Astrocyte (in vitro differentiated cells and primary cell): ENCODE results near the gene NPR1. TPM values are rescaled to one million over a fixed set of nuclear protein-coding genes. Genes with fewer than 3 reads are reported as not detected.

ENCODE experiments used
- DNase-seq: peaks from one replicate; pipeline ENCODE4 v3.0.0-alpha.2; 2010; ENCODE audit warnings: low read depth
- FAIRE-seq: peaks from 2 replicates; lab custom pipeline; 2011; peaks lifted over from hg19 to GRCh38; lab: Jason Lieb, UNC
- H2AFZ ChIP-seq: 2 replicates; pipeline ENCODE4 v1.6.0; 2012; ENCODE audit warnings: low read depth, low read length, inconsistent platforms
- H3K27ac ChIP-seq: 2 replicates; pipeline ENCODE4 v1.5.1; 2011; ENCODE audit warnings: low read depth, low read length, inconsistent platforms
- H3K27me3 ChIP-seq: 2 replicates; pipeline ENCODE4 v1.6.0; 2011; ENCODE audit warnings: low read length, inconsistent platforms; ENCODE audit not compliant: insufficient read depth
- H3K36me3 ChIP-seq: 2 replicates; pipeline ENCODE4 v1.5.1; 2011; ENCODE audit warnings: low read length, inconsistent platforms; ENCODE audit not compliant: insufficient read depth
- H3K4me1 ChIP-seq: 2 replicates; pipeline ENCODE4 v1.5.1; 2011; ENCODE audit warnings: low read length, inconsistent platforms; ENCODE audit not compliant: insufficient read depth
- H3K4me2 ChIP-seq: 2 replicates; pipeline ENCODE4 v1.6.0; 2012; ENCODE audit warnings: low read length, inconsistent platforms
- H3K4me3 ChIP-seq: 2 replicates; pipeline ENCODE4 v1.5.1; 2011; ENCODE audit warnings: low read depth, mild to moderate bottlenecking, low read length, inconsistent platforms; ENCODE audit not compliant: insufficient read depth
- H3K79me2 ChIP-seq: 2 replicates; pipeline ENCODE4 v1.6.0; 2012; ENCODE audit warnings: mild to moderate bottlenecking, low read length, inconsistent platforms; ENCODE audit not compliant: insufficient read depth
- H3K9ac ChIP-seq: 2 replicates; pipeline ENCODE4 v1.6.0; 2012; ENCODE audit warnings: mild to moderate bottlenecking, low read length, inconsistent platforms
- H3K9me3 ChIP-seq: 2 replicates; pipeline ENCODE4 v1.5.1; 2012; ENCODE audit warnings: low read depth, mild to moderate bottlenecking, low read length, inconsistent platforms; ENCODE audit not compliant: insufficient read depth
- H4K20me1 ChIP-seq: 2 replicates; pipeline ENCODE4 v1.6.0; 2012; ENCODE audit warnings: low read length, inconsistent platforms; ENCODE audit not compliant: insufficient read depth
- H3K27ac Mint-ChIP-seq: one replicate; pipeline ENCODE4 v1.8.0; 2021; ENCODE audit warnings: mild to moderate bottlenecking, mixed read lengths; ENCODE audit not compliant: unreplicated experiment
- H3K27me3 Mint-ChIP-seq: one replicate; pipeline ENCODE4 v1.8.0; 2021; ENCODE audit warnings: low read depth, mixed read lengths; ENCODE audit not compliant: unreplicated experiment
- H3K36me3 Mint-ChIP-seq: one replicate; pipeline ENCODE4 v1.8.0; 2021; ENCODE audit warnings: low read depth, mixed read lengths; ENCODE audit not compliant: unreplicated experiment
- H3K4me1 Mint-ChIP-seq: one replicate; pipeline ENCODE4 v1.8.0; 2021; ENCODE audit warnings: low read depth, mixed read lengths; ENCODE audit not compliant: unreplicated experiment
- H3K4me3 Mint-ChIP-seq: one replicate; pipeline ENCODE4 v1.8.0; 2021; ENCODE audit warnings: mild to moderate bottlenecking, moderate library complexity, mixed read lengths; ENCODE audit not compliant: unreplicated experiment
- H3K9me3 Mint-ChIP-seq: one replicate; pipeline ENCODE4 v1.8.0; 2021; ENCODE audit warnings: mild to moderate bottlenecking, mixed read lengths; ENCODE audit not compliant: unreplicated experiment
- CTCF ChIP-seq: IDR thresholded peaks from 2 replicates; pipeline ENCODE4 v1.5.1; 2011; ENCODE audit warnings: low read depth, mild to moderate bottlenecking, inconsistent platforms, low read length, moderate library complexity; ENCODE audit not compliant: insufficient read depth
- EZH2 ChIP-seq: IDR thresholded peaks from 2 replicates; pipeline ENCODE4 v1.6.1; 2012; ENCODE audit warnings: mild to moderate bottlenecking, low read length, inconsistent platforms; ENCODE audit not compliant: insufficient read depth
- total RNA-seq: library from RNA; stranded (reverse); gene quantifications from 2 replicates; pipeline ENCODE4 v1.2.1, GENCODE V29; 2021

Gene NPR1
- total RNA-seq, 1 donor from 2014 or later, result 0.11 TPM

GRCh38 chr1:153658400-153659174 lies 19.9 kb upstream of the NPR1 start, which contains the start of gene SNAPIN:
TSS of gene SNAPIN (plus strand) at chr1:153658703. CDS start at chr1:153658744, 41 bp downstream.
- TF ChIP-seq EZH2 (no peak), CTCF (no peak)
- peak within 1 kb of the TSS; percentile 92 for H3K9ac ChIP-seq
- DNase-seq (peak; percentile 71), FAIRE-seq (no peak)
- Mint-ChIP-seq H3K4me3 (peak within 1 kb of the TSS; percentile 98), H3K4me1 (peaks cover 12% of the 10 kb centered on the region), H3K36me3 (peaks cover 2% of the 10 kb centered on the region), H3K27me3 (no peaks in the 10 kb centered on the region), H3K9me3 (peaks cover 2% of the 10 kb centered on the region), H3K27ac (peak within 1 kb of the TSS; percentile 95)
- H3K4me3 ChIP-seq, result peak within 1 kb of the TSS; percentile 93
- H3K27ac ChIP-seq, result peak within 1 kb of the TSS; percentile 80
- H3K79me2 ChIP-seq, result peaks cover 15% of the 10 kb centered on the region
- H3K4me1 ChIP-seq, result peaks cover 9% of the 10 kb centered on the region
- peak within 1 kb of the TSS; percentile 87 for H2AFZ ChIP-seq
- H4K20me1 ChIP-seq, result peaks cover 22% of the 10 kb centered on the region
- H3K9me3 ChIP-seq, result no peaks in the 10 kb centered on the region
- peaks cover 23% of the 10 kb centered on the region for H3K36me3 ChIP-seq
- peak within 1 kb of the TSS; percentile 93 for H3K4me2 ChIP-seq
- H3K27me3 ChIP-seq, result no peaks in the 10 kb centered on the region

- H3K4me3 Mint-ChIP-seq, result peak overlapping the region; percentile 98
- TF ChIP-seq EZH2 (no peak), CTCF (no peak)
- Histone ChIP-seq H3K79me2 (peaks cover 15% of the 10 kb centered on the region), H3K27me3 (no peaks in the 10 kb centered on the region), H3K9me3 (no peaks in the 10 kb centered on the region), H3K4me2 (peak overlapping the region; percentile 93), H3K9ac (peak overlapping the region; percentile 92), H2AFZ (peak overlapping the region; percentile 87), H3K36me3 (peaks cover 29% of the 10 kb centered on the region), H3K27ac (peak overlapping the region; percentile 80), H3K4me3 (peak overlapping the region; percentile 93), H3K4me1 (peaks cover 9% of the 10 kb centered on the region), H4K20me1 (peaks cover 22% of the 10 kb centered on the region)
- H3K9me3 Mint-ChIP-seq, result no peaks in the 10 kb centered on the region
- peaks cover 4% of the 10 kb centered on the region for H3K36me3 Mint-ChIP-seq
- no peaks in the 10 kb centered on the region for H3K27me3 Mint-ChIP-seq
- DNase-seq (no peak), FAIRE-seq (no peak)
- peak overlapping the region; percentile 95 for H3K27ac Mint-ChIP-seq
- H3K4me1 Mint-ChIP-seq, result peaks cover 12% of the 10 kb centered on the region
Observed at GRCh38 chr1:153659175-153659534, 19.3 kb upstream of the NPR1 start.

GRCh38 chr1:153659656-153660055 lies 18.8 kb upstream of the NPR1 start:
- H3K4me2 ChIP-seq, result peak overlapping the region; percentile 93
- Mint-ChIP-seq H3K27ac (peak overlapping the region; percentile 95), H3K36me3 (peaks cover 4% of the 10 kb centered on the region), H3K27me3 (no peaks in the 10 kb centered on the region), H3K4me3 (peak overlapping the region; percentile 98), H3K4me1 (peaks cover 12% of the 10 kb centered on the region), H3K9me3 (no peaks in the 10 kb centered on the region)
- H3K4me3 ChIP-seq, result peak overlapping the region; percentile 93
- FAIRE-seq (no peak), DNase-seq (no peak)
- TF ChIP-seq EZH2, result no peak
- no peak for TF ChIP-seq CTCF
- H3K4me1 ChIP-seq, result peaks cover 9% of the 10 kb centered on the region
- no peaks in the 10 kb centered on the region for H3K9me3 ChIP-seq
- no peaks in the 10 kb centered on the region for H3K27me3 ChIP-seq
- no peak overlapping the region for H2AFZ ChIP-seq
- no peak overlapping the region for H3K27ac ChIP-seq
- peaks cover 15% of the 10 kb centered on the region for H3K79me2 ChIP-seq
- H3K36me3 ChIP-seq, result peaks cover 33% of the 10 kb centered on the region
- H4K20me1 ChIP-seq, result peaks cover 23% of the 10 kb centered on the region
- H3K9ac ChIP-seq, result peak overlapping the region; percentile 92
